NCI-H1105 treated with DMSO at 0.1 percent for 48 hours (cell line): ENCODE data around the gene SYNGR3.
"Not testable (repeated sequence)": the region's sequence is repeated elsewhere in the genome, so short reads cannot be mapped to it uniquely, and the experiment has no call there.

ENCODE experiments used
- DNase-seq: peaks from one replicate; lab custom pipeline; 2025; lab: John Stamatoyannopoulos, UW

The SYNGR3 gene

GRCh38 chr16:1959269-1960039 is 30.3 kb upstream of the SYNGR3 start, which contains the start of gene NDUFB10:
TSS of gene NDUFB10 (plus strand) at chr16:1959538. CDS start at chr16:1959625, 87 bp downstream.
- peak; percentile 64 for DNase-seq

GRCh38 chr16:1960665-1961630 is 28.8 kb upstream of the SYNGR3 start:
- no peak for DNase-seq

GRCh38 chr16:1961651-1962067 is 28.1 kb upstream of the SYNGR3 start:
- no peak for DNase-seq

- not testable (repeated sequence) for DNase-seq
Observed at GRCh38 chr16:1962161-1963153, 27.3 kb upstream of the SYNGR3 start.

GRCh38 chr16:1963806-1964505 is 25.8 kb upstream of the SYNGR3 start:
- no peak for DNase-seq

GRCh38 chr16:1964506-1965395 is 25.0 kb upstream of the SYNGR3 start, which contains the start of gene RPS2:
TSS of gene RPS2 (minus strand) at chr16:1964826. CDS start at chr16:1964625, 201 bp downstream.
- DNase-seq, result peak; percentile 87

- no peak for DNase-seq
Observed at GRCh38 chr16:1965396-1966001, 24.3 kb upstream of the SYNGR3 start.

GRCh38 chr16:1966460-1966859 is 23.3 kb upstream of the SYNGR3 start, which contains the start of gene RNF151:
TSS of gene RNF151 (plus strand) at chr16:1966856. CDS start at chr16:1966882, 26 bp downstream.
- DNase-seq, result no peak

- DNase-seq, result no peak
Observed at GRCh38 chr16:1968146-1968953, 21.4 kb upstream of the SYNGR3 start.

- peak; percentile 71 for DNase-seq
Observed at GRCh38 chr16:1971796-1972489, 17.8 kb upstream of the SYNGR3 start, which contains the start of gene TBL3. TSS of gene TBL3 (plus strand) at chr16:1972053. CDS start at chr16:1972165, 112 bp downstream.

- DNase-seq, result no peak
Observed at GRCh38 chr16:1972490-1972877, 17.3 kb upstream of the SYNGR3 start.

- no peak for DNase-seq
Observed at GRCh38 chr16:1973461-1974156, 16.2 kb upstream of the SYNGR3 start.

GRCh38 chr16:1974157-1975070 is 15.4 kb upstream of the SYNGR3 start:
- no peak for DNase-seq

GRCh38 chr16:1975432-1976215 is 14.1 kb upstream of the SYNGR3 start:
- DNase-seq, result no peak

GRCh38 chr16:1976216-1976520 is 13.6 kb upstream of the SYNGR3 start:
- DNase-seq, result no peak
